Stimulated activated CD8-positive, alpha-beta memory T cell treated with anti-CD3 and anti-CD28 coated beads, Interleukin-12 subunit alpha, Interleukin-12 subunit beta, amount 100 ng/mL, for 24 hours (primary cell): ENCODE measurements around the gene IFIH1.

Experiments
- DNase-seq: peaks from one replicate; pipeline ENCODE4 v3.0.0-alpha.2; 2020; ENCODE audit errors: extremely low read depth

Gene IFIH1

GRCh38 chr2:162308747-162309503 is 9.6 kb downstream of the IFIH1 start:
- no peak for DNase-seq

- no peak for DNase-seq
Measured at GRCh38 chr2:162305901-162306300, 12.6 kb downstream of the IFIH1 start.

GRCh38 chr2:162301877-162302276 is 16.6 kb downstream of the IFIH1 start:
- no peak for DNase-seq

GRCh38 chr2:162301151-162301804 is 17.2 kb downstream of the IFIH1 start:
- no peak for DNase-seq

- DNase-seq: no peak
Measured at GRCh38 chr2:162300266-162300665, 18.2 kb downstream of the IFIH1 start.

GRCh38 chr2:162298669-162299335 is 19.7 kb downstream of the IFIH1 start:
- no peak for DNase-seq

- DNase-seq: no peak
Measured at GRCh38 chr2:162297925-162298552, 20.4 kb downstream of the IFIH1 start.

GRCh38 chr2:162295009-162295408 is 23.5 kb downstream of the IFIH1 start:
- DNase-seq: no peak

- DNase-seq: no peak
Measured at GRCh38 chr2:162293122-162293786, 25.2 kb downstream of the IFIH1 start.

- DNase-seq: no peak
Measured at GRCh38 chr2:162291748-162292147, 26.7 kb downstream of the IFIH1 start.

- DNase-seq: no peak
Measured at GRCh38 chr2:162282765-162283425, 35.6 kb downstream of the IFIH1 start.

- DNase-seq: no peak
Measured at GRCh38 chr2:162280654-162281053, 37.8 kb downstream of the IFIH1 start.

GRCh38 chr2:162277381-162277780 is 41.1 kb downstream of the IFIH1 start:
- DNase-seq: no peak

- no peak for DNase-seq
Measured at GRCh38 chr2:162267996-162268395, 50.5 kb downstream of the IFIH1 start.

- no peak for DNase-seq
Measured at GRCh38 chr2:162267496-162267895, 51.0 kb downstream of the IFIH1 start.

- no peak for DNase-seq
Measured at GRCh38 chr2:162266460-162266760, 52.1 kb downstream of the IFIH1 start.

- DNase-seq: no peak
Measured at GRCh38 chr2:162265666-162266459, 52.6 kb downstream of the IFIH1 start.

GRCh38 chr2:162261032-162261945 is 57.2 kb downstream of the IFIH1 start:
- DNase-seq: no peak

GRCh38 chr2:162258686-162259085 is 59.8 kb downstream of the IFIH1 start:
- DNase-seq: no peak

- DNase-seq: no peak
Measured at GRCh38 chr2:162258169-162258568, 60.3 kb downstream of the IFIH1 start.
